HG03196 (cell line): ENCODE measurements around the gene TMEM181.

Experiments
- ATAC-seq: cut with Tn5 transposase; IDR thresholded peaks from one replicate; pipeline ENCODE4 v1.9.1; 2021; ENCODE audit not compliant: unreplicated experiment

TMEM181 gene

DNA sequence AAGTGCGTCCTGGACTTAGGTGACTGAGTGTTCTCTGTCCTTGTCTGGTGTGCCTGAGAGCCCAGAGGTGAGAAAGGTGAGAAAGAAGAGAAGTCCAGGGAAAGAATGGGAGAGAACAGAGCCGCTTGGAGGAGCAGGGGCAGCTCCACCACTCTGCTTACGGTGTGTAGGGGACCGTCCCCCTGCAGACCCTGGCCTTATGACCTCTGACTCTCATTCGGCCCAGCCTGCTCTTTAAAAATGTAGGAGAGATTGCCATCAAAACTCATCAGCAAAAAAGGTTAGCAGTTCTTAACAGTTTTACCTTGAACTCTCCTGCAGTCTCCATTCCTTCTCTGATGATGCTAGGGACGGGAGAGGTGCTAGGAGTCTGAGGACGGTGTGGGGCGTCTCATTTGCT is 2.0 kb downstream of the TMEM181 start:
- no peak for ATAC-seq

GRCh38 chr6:158564243-158565121 is 4.6 kb downstream of the TMEM181 start:
- ATAC-seq = no peak

GRCh38 chr6:158565122-158565429 is 5.2 kb downstream of the TMEM181 start:
- no peak for ATAC-seq

- no peak for ATAC-seq
Observed at GRCh38 chr6:158565482-158566040, 5.7 kb downstream of the TMEM181 start.

- ATAC-seq = no peak
Observed at GRCh38 chr6:158566207-158566818, 6.4 kb downstream of the TMEM181 start.

GRCh38 chr6:158567152-158567551 is 7.3 kb downstream of the TMEM181 start:
- ATAC-seq = no peak

DNA sequence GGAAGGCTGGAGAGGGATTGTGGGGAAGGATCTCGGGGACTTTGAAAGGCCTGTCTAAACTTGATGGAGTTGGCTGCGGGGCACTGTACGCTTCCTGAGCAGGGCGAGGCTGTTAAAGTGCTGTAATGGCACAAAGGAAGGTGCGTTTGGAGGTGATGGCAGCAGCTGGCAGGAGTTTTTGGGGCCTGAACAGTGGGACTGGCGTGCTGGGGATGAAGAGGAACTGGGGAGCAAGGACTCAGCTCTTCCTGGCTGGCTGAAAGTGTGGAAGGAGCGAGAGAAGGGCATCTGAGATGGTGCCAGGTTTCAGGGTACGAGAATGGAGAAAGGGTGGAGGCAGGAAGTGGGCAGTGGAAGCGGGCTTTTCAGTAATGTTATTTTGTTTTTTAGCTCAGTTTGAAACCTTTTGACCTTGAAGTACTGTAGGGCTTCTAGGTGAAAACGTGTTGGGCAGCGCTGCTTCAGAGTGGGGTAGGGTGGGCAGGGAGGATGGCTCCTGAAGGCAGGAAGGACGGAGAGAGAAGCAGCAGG is 8.0 kb downstream of the TMEM181 start:
- no peak for ATAC-seq

GRCh38 chr6:158568549-158568948 is 8.7 kb downstream of the TMEM181 start:
- ATAC-seq = no peak

GRCh38 chr6:158569036-158569435 is 9.1 kb downstream of the TMEM181 start:
- no peak for ATAC-seq

GRCh38 chr6:158570681-158570962 is 10.7 kb downstream of the TMEM181 start:
- ATAC-seq = no peak

DNA sequence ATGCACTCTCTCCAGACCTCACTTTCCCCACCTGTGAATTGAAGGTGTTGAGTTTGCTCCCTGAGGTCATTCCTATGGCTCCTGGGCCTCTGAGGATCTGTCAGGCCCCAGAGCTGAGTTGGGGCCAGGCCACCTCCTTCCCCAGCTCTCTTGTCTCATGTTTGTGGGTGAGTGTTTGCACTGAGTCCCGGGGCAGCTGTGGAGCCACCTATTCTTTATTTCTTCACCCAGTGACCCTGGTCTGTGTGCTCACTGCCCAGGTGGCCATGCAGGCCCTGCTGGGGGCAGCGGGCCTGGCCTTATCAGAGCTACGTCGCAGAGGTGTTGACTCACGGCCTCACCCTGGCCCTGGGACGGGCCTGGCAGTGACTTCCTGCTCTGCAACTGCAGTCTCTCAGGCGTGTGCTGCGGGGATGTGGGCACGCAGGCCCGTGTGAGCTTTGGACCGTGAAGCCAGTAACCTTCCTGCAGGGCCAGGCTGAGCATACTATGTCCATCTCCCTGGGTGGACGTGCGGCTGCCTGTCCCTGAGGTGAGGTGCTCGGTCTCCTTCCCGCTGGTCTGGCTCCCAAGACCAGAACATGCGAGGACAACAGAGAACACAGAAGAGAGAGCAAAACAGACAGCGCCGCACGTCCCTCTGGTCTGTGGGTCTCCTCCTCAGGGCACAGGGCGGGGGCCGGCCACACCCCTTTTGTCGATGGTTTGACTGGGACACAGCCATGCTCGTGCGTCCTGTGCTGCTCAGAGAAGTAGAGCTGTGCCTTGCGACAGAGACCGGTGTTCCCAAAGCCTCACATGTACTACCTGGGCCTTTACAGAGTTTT is 12.1 kb downstream of the TMEM181 start:
- no peak for ATAC-seq

- no peak for ATAC-seq
Observed at GRCh38 chr6:158572653-158573541, 13.0 kb downstream of the TMEM181 start.

DNA sequence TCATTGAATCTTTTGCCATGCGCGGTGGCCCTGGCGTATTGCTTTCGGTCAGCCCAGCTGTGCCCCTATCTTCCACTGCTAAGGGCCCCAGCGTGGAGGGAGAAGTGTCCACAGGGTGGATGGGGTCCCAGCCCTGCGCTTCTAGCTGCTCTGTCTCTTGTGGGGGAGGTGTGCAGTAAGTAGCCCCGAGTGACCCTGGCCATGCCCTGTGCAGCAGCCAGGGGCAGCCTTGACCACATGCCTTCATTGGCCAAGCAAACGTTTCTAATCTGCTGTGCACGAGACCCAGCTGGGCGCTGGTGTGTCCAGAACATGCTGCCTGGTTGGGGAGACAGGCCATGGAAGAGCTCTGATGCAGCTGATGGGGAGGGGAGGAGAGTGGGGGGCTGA is 13.6 kb downstream of the TMEM181 start:
- no peak for ATAC-seq

DNA sequence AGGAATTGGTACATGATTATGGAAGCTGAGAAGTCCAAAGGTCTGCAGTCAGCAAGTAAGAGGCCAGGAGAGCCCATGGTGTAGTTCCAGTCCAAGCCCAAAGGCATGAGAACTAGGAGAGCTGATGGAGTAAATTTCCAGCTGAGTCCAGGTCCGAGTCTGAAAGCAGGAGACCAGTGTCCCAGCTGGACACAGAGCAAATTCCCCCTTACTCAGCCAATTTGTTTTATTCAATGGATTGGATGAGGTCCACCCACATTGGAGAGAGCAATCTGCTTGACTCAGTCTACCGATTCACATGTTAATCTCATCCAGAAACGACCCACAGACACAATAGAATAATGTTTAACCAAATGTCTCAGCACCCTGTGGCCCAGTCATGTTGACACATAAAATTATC is 14.9 kb downstream of the TMEM181 start:
- no peak for ATAC-seq

- no peak for ATAC-seq
Observed at GRCh38 chr6:158575550-158575949, 15.7 kb downstream of the TMEM181 start.

GRCh38 chr6:158584236-158584651 is 24.4 kb downstream of the TMEM181 start:
- no peak for ATAC-seq

DNA sequence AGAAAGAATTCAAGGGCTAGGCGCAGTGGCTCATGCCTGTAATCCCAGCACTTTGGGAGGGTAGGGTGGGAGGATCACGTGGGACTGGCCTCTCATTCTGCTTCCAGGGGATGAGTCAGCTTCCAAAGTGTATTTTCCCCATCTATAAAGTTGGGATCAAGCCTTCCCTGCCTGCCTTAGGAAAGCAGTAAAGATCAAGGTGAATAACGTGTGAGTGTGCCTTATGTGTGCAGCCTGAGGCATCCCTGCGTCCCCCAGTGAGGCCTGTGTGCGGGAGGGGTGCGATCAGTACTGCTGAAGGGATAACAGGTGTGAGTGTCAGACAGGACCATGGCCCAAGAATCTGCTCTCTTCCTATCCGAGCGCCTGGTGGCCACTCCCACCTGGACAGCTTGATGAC is 26.8 kb downstream of the TMEM181 start:
- no peak for ATAC-seq

DNA sequence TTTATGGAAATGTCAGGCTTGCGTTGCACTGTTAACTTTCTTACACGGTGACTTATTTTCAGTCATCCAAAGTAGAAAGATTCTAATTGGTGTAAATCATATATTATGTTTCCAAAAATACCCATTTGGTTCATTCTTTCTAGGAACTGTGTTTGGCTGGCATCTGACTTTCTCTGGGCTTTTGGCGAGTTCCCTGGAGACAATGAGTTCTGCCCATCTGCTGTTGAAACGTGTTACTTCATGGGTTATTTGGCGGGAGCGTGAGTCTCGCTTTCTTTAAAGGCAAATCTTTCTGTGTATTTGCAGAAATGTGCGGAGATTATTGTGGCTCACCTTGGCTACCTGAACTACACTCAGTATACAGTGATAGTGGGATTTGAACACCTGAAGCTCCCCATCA is 29.5 kb downstream of the TMEM181 start:
- ATAC-seq = no peak

GRCh38 chr6:158591134-158591809 is 31.4 kb downstream of the TMEM181 start:
- no peak for ATAC-seq

GRCh38 chr6:158591810-158592209 is 31.9 kb downstream of the TMEM181 start:
- ATAC-seq = no peak
